ENCODE data around the gene RC3H2. TPM values are rescaled to one million over a fixed set of nuclear protein-coding genes. Genes with fewer than 3 reads are reported as not detected.
"Not testable (repeated sequence)": the region's sequence is repeated elsewhere in the genome, so short reads cannot be mapped to it uniquely, and the experiment has no call there.

The RC3H2 gene
- total RNA-seq, 1 experiment from 2014 or later: 17.6 TPM

GRCh38 chr9:122821278-122821943, 83.7 kb downstream of the RC3H2 start:
- peaks cover 32% of the 10 kb centered on the region for H3K36me3 ChIP-seq
- no peaks in the 10 kb centered on the region for H3K9me3 ChIP-seq
- no peak for DNase-seq
- no peak overlapping the region for H3K4me3 ChIP-seq
- no peaks in the 10 kb centered on the region for H3K27me3 ChIP-seq

- peaks cover 29% of the 10 kb centered on the region for H3K36me3 ChIP-seq
- no peak for DNase-seq
- H3K27me3 ChIP-seq: no peaks in the 10 kb centered on the region
- no peaks in the 10 kb centered on the region for H3K9me3 ChIP-seq
- H3K4me3 ChIP-seq: no peak overlapping the region
Measured at GRCh38 chr9:122820490-122820845, 84.7 kb downstream of the RC3H2 start.

- Histone ChIP-seq H3K27me3 (no peaks in the 10 kb centered on the region), H3K4me3 (no peak overlapping the region), H3K36me3 (peaks cover 26% of the 10 kb centered on the region), H3K9me3 (no peaks in the 10 kb centered on the region)
- DNase-seq: no peak
Measured at GRCh38 chr9:122819791-122820489, 85.2 kb downstream of the RC3H2 start.

DNA sequence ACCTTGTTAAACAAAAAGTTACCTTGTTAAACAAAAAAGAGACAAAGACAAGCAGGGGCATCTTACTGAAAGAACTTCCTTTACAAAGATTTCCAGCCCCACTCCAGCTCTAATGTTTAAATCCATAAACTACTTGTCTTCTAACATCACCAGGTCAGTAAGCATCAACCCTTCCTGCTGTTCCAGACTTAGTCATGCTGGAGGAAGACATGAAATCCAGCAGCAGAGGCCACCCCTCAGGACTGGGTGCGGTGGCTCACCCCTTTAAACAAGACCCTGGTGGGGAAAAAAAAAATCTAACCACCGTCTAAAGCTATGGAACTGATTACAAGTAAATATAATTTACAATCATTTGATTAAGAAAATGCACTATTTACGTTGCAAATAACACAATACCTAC, 85.8 kb downstream of the RC3H2 start:
- Histone ChIP-seq H3K9me3 (no peaks in the 10 kb centered on the region), H3K4me3 (no peak overlapping the region), H3K27me3 (no peaks in the 10 kb centered on the region), H3K36me3 (peaks cover 26% of the 10 kb centered on the region)
- no peak for DNase-seq

DNA sequence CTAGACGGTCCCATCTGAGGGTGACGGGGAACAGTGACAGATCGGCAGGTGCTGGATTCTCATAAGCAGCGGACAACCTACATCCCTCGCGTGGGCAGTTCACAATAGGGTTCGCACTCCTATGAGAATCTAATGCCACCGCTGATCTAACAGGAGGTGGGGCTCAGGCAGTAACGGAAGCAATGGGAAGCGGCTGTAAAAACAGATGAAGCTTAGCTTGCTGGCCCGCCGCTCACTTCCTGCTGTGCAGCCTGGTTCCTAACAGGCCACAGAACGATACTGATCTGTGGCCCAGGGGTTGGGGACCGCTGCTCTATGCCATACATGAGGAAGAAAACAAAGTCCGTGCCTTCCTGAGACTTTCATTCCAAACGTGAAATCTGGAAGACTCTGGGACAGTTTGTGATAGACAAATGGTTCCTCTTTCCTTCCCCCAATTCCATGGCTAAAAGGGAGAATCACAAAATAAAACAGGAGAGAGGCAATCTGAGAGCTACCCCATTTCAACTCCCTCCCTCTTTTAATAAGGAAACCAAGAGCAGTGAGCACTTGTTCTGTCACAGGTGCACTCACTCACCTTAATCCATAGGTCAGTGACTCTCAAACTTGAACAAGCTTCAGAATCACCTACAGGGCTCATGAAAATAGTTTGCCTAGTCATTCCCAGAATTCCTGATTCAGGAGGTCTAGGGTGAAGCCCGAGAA, 88.8 kb downstream of the RC3H2 start:
- no peaks in the 10 kb centered on the region for H3K27me3 ChIP-seq
- H3K36me3 ChIP-seq: peaks cover 11% of the 10 kb centered on the region
- no peaks in the 10 kb centered on the region for H3K9me3 ChIP-seq
- DNase-seq: no peak
- H3K4me3 ChIP-seq: no peak overlapping the region

DNA sequence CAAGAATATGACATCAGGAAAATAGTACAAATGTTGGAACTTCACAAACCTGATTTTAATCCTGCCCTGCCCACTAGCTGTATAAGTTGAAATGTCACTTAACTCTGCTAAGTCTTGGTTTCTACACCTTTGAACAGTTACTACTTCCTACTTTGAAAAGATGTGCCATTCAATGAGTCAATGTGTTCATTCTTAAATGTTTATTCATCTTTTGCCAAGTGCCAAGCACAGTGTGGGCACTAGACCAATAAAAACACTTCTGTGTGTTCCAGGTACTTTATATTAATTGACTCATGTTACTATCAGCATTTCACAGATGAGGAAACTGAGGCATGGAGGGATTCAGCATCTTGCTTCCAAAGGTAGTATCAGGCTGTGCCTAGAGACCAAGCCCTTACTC, 89.6 kb downstream of the RC3H2 start:
- peaks cover 11% of the 10 kb centered on the region for H3K36me3 ChIP-seq
- H3K9me3 ChIP-seq: no peaks in the 10 kb centered on the region
- no peak for DNase-seq
- no peak overlapping the region for H3K4me3 ChIP-seq
- no peaks in the 10 kb centered on the region for H3K27me3 ChIP-seq

DNA sequence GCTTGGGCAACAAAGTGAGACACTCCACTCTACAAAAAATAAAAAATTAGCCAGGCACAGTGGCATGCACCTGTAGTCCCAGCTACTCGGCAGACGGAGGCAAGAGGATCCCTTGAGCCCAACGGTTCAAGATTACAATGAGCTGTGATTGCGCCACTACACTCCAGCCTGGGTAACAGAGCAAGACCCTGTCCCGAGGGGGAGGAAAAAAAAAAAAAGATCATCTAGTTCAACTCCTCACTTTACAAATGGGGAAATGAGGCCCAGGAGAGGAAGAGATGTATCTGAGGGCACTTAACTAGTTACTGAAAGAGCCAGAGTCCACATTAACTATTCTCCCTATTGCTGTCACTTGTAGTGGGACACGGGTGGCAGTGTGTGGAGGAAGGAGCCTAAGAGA, 90.6 kb downstream of the RC3H2 start:
- H3K36me3 ChIP-seq: peaks cover 7% of the 10 kb centered on the region
- no peak for DNase-seq
- H3K27me3 ChIP-seq: no peaks in the 10 kb centered on the region
- H3K9me3 ChIP-seq: no peaks in the 10 kb centered on the region
- H3K4me3 ChIP-seq: no peak overlapping the region

DNA sequence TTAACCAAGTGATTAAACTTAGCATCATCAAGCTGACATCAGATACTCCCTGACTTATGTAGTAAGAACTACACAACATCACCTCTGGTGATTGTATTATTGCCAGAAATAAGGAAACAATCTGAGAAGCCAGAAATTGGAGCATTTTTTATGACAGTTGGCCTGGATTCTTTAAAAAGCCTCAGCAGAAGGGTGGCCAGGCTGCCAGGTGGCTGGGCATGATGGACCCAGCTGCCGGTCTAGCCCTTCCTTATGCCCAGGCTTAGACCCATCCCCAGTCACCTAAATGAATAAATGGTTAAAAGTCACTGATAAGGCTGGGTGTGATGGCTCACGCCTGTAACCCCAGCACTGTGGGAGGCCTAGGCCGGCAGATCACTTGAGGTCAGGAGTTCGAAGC, 92.4 kb downstream of the RC3H2 start:
- Histone ChIP-seq H3K4me3 (no peak overlapping the region), H3K27me3 (no peaks in the 10 kb centered on the region), H3K36me3 (peaks cover 3% of the 10 kb centered on the region), H3K9me3 (no peaks in the 10 kb centered on the region)
- no peak for DNase-seq

GRCh38 chr9:122810306-122810946, 94.7 kb downstream of the RC3H2 start:
- H3K36me3 ChIP-seq: no peaks in the 10 kb centered on the region
- no peak overlapping the region for H3K4me3 ChIP-seq
- DNase-seq: peak; percentile 28
- no peaks in the 10 kb centered on the region for H3K27me3 ChIP-seq
- H3K9me3 ChIP-seq: peaks cover 2% of the 10 kb centered on the region

GRCh38 chr9:122809261-122809660, 95.9 kb downstream of the RC3H2 start:
- H3K27me3 ChIP-seq, DNase-seq, H3K36me3 ChIP-seq, H3K4me3 ChIP-seq, H3K9me3 ChIP-seq: not testable (repeated sequence)

- no peak for DNase-seq
- Histone ChIP-seq H3K27me3 (no peaks in the 10 kb centered on the region), H3K4me3 (no peak overlapping the region), H3K36me3 (no peaks in the 10 kb centered on the region), H3K9me3 (peaks cover 2% of the 10 kb centered on the region)
Measured at GRCh38 chr9:122808141-122808540, 97.0 kb downstream of the RC3H2 start.

DNA sequence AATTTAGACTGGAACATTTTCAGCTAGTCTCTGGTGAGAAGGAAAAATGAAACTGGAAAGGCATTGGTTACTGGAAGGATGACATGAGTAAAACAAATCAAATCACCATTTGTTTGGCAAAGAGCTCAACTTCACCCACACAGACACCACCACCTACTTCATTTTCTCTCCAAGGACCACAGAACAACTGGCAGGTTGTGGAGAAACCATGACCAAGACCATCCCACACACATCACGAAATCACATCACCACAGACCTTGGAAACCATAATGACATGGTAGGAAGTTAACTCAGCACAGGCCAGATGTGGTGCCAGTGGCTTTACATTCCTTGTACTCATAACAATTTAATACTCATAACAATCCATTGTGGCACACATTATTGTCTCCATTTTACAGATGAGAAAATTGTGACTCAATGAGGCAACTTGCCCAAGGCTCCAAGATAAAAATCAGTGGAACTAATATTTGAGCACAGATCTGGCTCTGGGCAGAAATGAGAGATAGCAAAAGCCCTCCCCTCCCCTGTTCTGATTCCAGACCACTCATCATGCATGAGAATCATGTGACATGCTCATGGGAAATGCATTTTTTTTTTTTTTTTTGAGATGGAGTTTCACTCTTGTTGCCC, 97.8 kb downstream of the RC3H2 start:
- DNase-seq: peak; percentile 33
- Histone ChIP-seq H3K27me3 (no peaks in the 10 kb centered on the region), H3K36me3 (no peaks in the 10 kb centered on the region), H3K9me3 (peaks cover 2% of the 10 kb centered on the region), H3K4me3 (no peak overlapping the region)

- DNase-seq: no peak
- Histone ChIP-seq H3K4me3 (no peak overlapping the region), H3K36me3 (no peaks in the 10 kb centered on the region)
Measured at GRCh38 chr9:122806661-122807060, 98.5 kb downstream of the RC3H2 start.

GRCh38 chr9:122800066-122801060, 104.8 kb downstream of the RC3H2 start, which contains the start of gene OR1K1:
TSS of gene OR1K1 (plus strand) at chr9:122800123. CDS start at chr9:122800123, 0 bp downstream.
- Histone ChIP-seq H3K4me3 (no peak within 1 kb of the TSS), H3K36me3 (no peaks in the 10 kb centered on the region), H3K9me3 (no peaks in the 10 kb centered on the region), H3K27me3 (no peaks in the 10 kb centered on the region)
- no peak for DNase-seq

More at GRCh38 chr9:122806661-122807060, 98.5 kb downstream of the RC3H2 start:
- H3K27me3 ChIP-seq: no peaks in the 10 kb centered on the region
- peaks cover 2% of the 10 kb centered on the region for H3K9me3 ChIP-seq

- Histone ChIP-seq H3K9me3 (no peaks in the 10 kb centered on the region), H3K36me3 (no peaks in the 10 kb centered on the region), H3K4me3 (no peak overlapping the region), H3K27me3 (no peaks in the 10 kb centered on the region)
- no peak for DNase-seq
Measured at GRCh38 chr9:122797316-122798063, 107.7 kb downstream of the RC3H2 start.
